HCT116 (cell line): Measurements from ENCODE around the gene DENR. TPM values are rescaled to one million over a fixed set of nuclear protein-coding genes. Genes with fewer than 3 reads are reported as not detected.
A peak's percentile ranks its signal among the peaks of the same experiment; 100 is the strongest.

Experiments used
- ATAC-seq: fragments of 200-7000 bp; cut with Tn5 transposase; 2 replicates; pipeline ENCODE4 v1.9.1; 2020; ENCODE audit warnings: mild to moderate bottlenecking, moderate library complexity
- BruUV-seq: library from RNA; stranded (reverse); fragments of 400-500 nt; replicated peaks from 2 replicates; lab custom pipeline; 2021; lab: Mats Ljungman, UMichigan
- CTCF ChIA-PET: fragments of 300-600 bp; sonication (Branson Sonifier 250); formaldehyde crosslinking; loops from one replicate; lab custom pipeline; 2021; ENCODE audit warnings: antibody characterized with exemption; lab: Charles Lee
- POLR2A ChIA-PET: fragments of 300-600, 350-600 bp; sonication (Branson Sonifier 250); formaldehyde crosslinking; loops from one replicate; lab custom pipeline; 2021; ENCODE audit warnings: antibody characterized with exemption; lab: Charles Lee
- RAD21 ChIA-PET, 2 experiments: fragments of 300-600 bp; sonication (Branson Sonifier 250); formaldehyde crosslinking; loops; one replicate each; lab custom pipeline; 2023; ENCODE audit warnings: low total read pairs in 2 of 2; ENCODE audit not compliant: uncharacterized antibody in 2 of 2, unreplicated experiment in 2 of 2, low non-redundant PET in 1 of 2; lab: Charles Lee
- DNase-seq: peaks from one replicate; pipeline ENCODE4 v3.0.0-alpha.2; 2010; ENCODE audit warnings: low read depth, low spot score
- H2AFZ ChIP-seq: fragments of 200-600 bp; shearing (Covaris generic), sonication (generic); 2 replicates; pipeline ENCODE4 v1.6.1; 2017; ENCODE audit warnings: low read depth, mixed run types, mixed read lengths, antibody characterized with exemption, low read length; ENCODE audit not compliant: poor library complexity, severe bottlenecking
- H3K27ac ChIP-seq: 2 replicates; pipeline ENCODE4 v1.5.1; 2012; ENCODE audit warnings: low read depth, low read length
- H3K27me3 ChIP-seq: fragments of 200-600 bp; sonication (generic); 2 replicates; pipeline ENCODE4 v1.6.1; 2016; ENCODE audit warnings: mixed run types, low read length, mixed read lengths; ENCODE audit not compliant: insufficient read depth
- H3K36me3 ChIP-seq, 2 experiments: fragments of 200-500 bp in 1 of 2; fragments of 200-600 bp in 1 of 2; sonication (Bioruptor generic) in 1 of 2; sonication (generic) in 1 of 2; 2 replicates each; pipeline versions ENCODE4 v1.5.1 to v1.6.1; 2014 to 2016; ENCODE audit warnings: low read length in 2 of 2, inconsistent platforms in 1 of 2, mixed read lengths in 1 of 2, mixed run types in 1 of 2; ENCODE audit not compliant: insufficient read depth in 2 of 2, control insufficient read depth in 1 of 2
- H3K4me1 ChIP-seq, 2 experiments: fragments of 200-600 bp in 1 of 2; sonication (generic) in 1 of 2; 2 replicates each; pipeline versions ENCODE4 v1.5.1 to v1.6.1; 2012 to 2017; ENCODE audit warnings: low read length in 2 of 2, inconsistent platforms in 1 of 2, mild to moderate bottlenecking in 1 of 2, mixed read lengths in 1 of 2, mixed run types in 1 of 2, moderate library complexity in 1 of 2; ENCODE audit not compliant: insufficient read depth in 2 of 2, control insufficient read depth in 1 of 2
- H3K4me2 ChIP-seq: fragments of 200-600 bp; sonication (generic); 2 replicates; pipeline ENCODE4 v1.6.1; 2017; ENCODE audit warnings: mixed run types, low read length, mixed read lengths
- H3K4me3 ChIP-seq, 2 experiments: fragments of 200-600 bp in 1 of 2; sonication (generic) in 1 of 2; replicated peaks in 1 of 2; 2 replicates each; pipeline ENCODE4 v1.5.1; 2011 to 2016; ENCODE audit warnings: low read length in 2 of 2, control low read depth in 1 of 2, low read depth in 1 of 2, mild to moderate bottlenecking in 1 of 2, mixed read lengths in 1 of 2, mixed run types in 1 of 2
- H3K79me2 ChIP-seq: fragments of 200-600 bp; sonication (generic); 2 replicates; pipeline ENCODE4 v1.6.1; 2017; ENCODE audit warnings: mild to moderate bottlenecking, mixed run types, low read length, moderate library complexity, mixed read lengths; ENCODE audit not compliant: insufficient read depth
- H3K9ac ChIP-seq: fragments of 200-600 bp; sonication (generic); 2 replicates; pipeline ENCODE4 v1.6.1; 2016; ENCODE audit warnings: low read length, mixed read lengths
- H3K9me2 ChIP-seq: fragments of 200-600 bp; sonication (generic), shearing (Covaris generic); 2 replicates; pipeline ENCODE4 v1.6.1; 2017; ENCODE audit warnings: mixed run types, mild to moderate bottlenecking, moderate library complexity; ENCODE audit not compliant: insufficient read depth
- H3K9me3 ChIP-seq, 2 experiments: fragments of 200-500 bp in 1 of 2; fragments of 200-600 bp in 1 of 2; sonication (Bioruptor generic) in 1 of 2; sonication (generic) in 1 of 2; 2 replicates each; pipeline ENCODE4 v1.6.1; 2014 to 2017; ENCODE audit warnings: low read length in 2 of 2, mixed read lengths in 2 of 2, inconsistent platforms in 1 of 2, low read depth in 1 of 2, mild to moderate bottlenecking in 1 of 2, mixed run types in 1 of 2, moderate library complexity in 1 of 2; ENCODE audit not compliant: control insufficient read depth in 1 of 2, insufficient read depth in 1 of 2
- H4K20me1 ChIP-seq: fragments of 200-600 bp; sonication (generic), shearing (Covaris generic); 2 replicates; pipeline ENCODE4 v1.6.1; 2017; ENCODE audit warnings: mixed run types, mild to moderate bottlenecking, moderate library complexity; ENCODE audit not compliant: insufficient read depth
- EGR1 ChIP-seq: IDR thresholded peaks from 2 replicates; pipeline ENCODE4 v1.6.1; 2012; ENCODE audit warnings: low read depth
- EZH2phosphoT487 ChIP-seq: fragments of 200-600 bp; IDR thresholded peaks from 2 replicates; pipeline ENCODE4 v1.6.1; 2018; ENCODE audit warnings: antibody characterized with exemption, borderline replicate concordance
- POLR2A ChIP-seq: IDR thresholded peaks from 2 replicates; pipeline ENCODE4 v1.7.0; 2011; ENCODE audit warnings: borderline replicate concordance; ENCODE audit not compliant: insufficient read depth, insufficient read length; ENCODE audit errors: extremely low read depth
- SP1 ChIP-seq: IDR thresholded peaks from 2 replicates; pipeline ENCODE4 v1.6.1; 2012; ENCODE audit warnings: low read depth
- SRF ChIP-seq: IDR thresholded peaks from 2 replicates; pipeline ENCODE4 v1.6.1; 2012; ENCODE audit warnings: low read depth
- TCF7L2 ChIP-seq: IDR thresholded peaks from 2 replicates; pipeline ENCODE4 v1.7.0; 2011; ENCODE audit warnings: borderline replicate concordance, inconsistent platforms; ENCODE audit not compliant: insufficient read depth, insufficient read length; ENCODE audit errors: extremely low read depth
- ZFX ChIP-seq: fragments of 450-650 bp; IDR thresholded peaks from 2 replicates; pipeline ENCODE4 v1.6.1; 2017
- ZNF274 ChIP-seq: fragments of 200-500 bp; sonication (Bioruptor generic); IDR thresholded peaks from 2 replicates; pipeline ENCODE4 v1.6.1; 2014; ENCODE audit warnings: mild to moderate bottlenecking, low read depth, low read length, inconsistent platforms
- intact Hi-C: fragments of 100-400 bp; cut with micrococcal nuclease; formaldehyde crosslinking; loops from 2 replicates; pipeline ENCODE4 v1.10.0; 2022
- total RNA-seq: library from RNA; stranded (reverse); gene quantifications from one replicate; pipeline ENCODE4 v1.2.1, GENCODE V29; 2021; ENCODE audit not compliant: unreplicated experiment
- TF ChIP-seq, protein P1 (sequence below), 3 experiments: fragments of 200-600 bp in 1 of 3; sonication (generic) in 1 of 3; IDR thresholded peaks in 2 of 3; conservative IDR thresholded peaks in 1 of 3; 2 replicates each; pipeline ENCODE4 v1.5.1; 2012 to 2017; ENCODE audit warnings: low read depth in 2 of 3, low read length in 2 of 3, antibody characterized with exemption in 1 of 3, borderline replicate concordance in 1 of 3, control low read depth in 1 of 3, mild to moderate bottlenecking in 1 of 3, mixed read lengths in 1 of 3, mixed run types in 1 of 3, moderate library complexity in 1 of 3; ENCODE audit not compliant: insufficient read depth in 1 of 3

DENR gene
- total RNA-seq, 1 experiment from 2014 or later = 59.1 TPM

DNA sequence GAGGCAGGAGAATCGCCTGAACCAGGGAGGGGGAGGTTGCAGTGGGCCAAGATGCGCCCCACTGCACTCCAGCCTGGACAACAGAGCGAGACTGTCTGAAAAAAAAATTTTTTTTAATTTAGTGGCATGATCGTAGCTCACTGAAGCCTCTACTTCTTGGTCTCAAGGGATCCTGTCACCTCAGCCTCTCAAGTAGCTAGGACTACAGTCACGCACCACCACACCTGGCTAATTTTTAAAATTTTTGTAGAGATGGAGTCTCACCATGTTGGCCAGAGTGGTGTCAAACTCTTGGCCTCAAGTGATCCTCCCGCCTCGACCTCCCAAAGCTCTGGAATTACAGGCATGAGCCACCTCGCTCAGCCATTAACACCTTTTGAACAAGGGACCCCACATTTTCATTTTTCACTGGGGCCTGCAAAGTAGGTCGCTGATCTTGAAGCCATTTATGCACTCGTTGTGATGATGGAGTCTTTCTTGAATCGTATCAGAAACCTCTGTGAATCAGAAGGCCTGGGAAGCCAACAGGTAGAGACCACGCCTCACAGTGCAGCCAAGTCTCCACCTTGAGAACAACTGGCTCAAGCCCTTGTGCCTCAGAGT, 27.9 kb upstream of the DENR start:
- Histone ChIP-seq H3K9me2 (no peaks in the 10 kb centered on the region), H4K20me1 (no peaks in the 10 kb centered on the region), H3K36me3 (no peaks in the 10 kb centered on the region), H3K27ac (no peak overlapping the region), H3K27me3 (no peaks in the 10 kb centered on the region), H3K79me2 (no peaks in the 10 kb centered on the region), H3K4me3 (no peak overlapping the region), H2AFZ (peak overlapping the region; percentile 77), H3K9ac (no peak overlapping the region), H3K4me2 (no peak overlapping the region), H3K4me1 (peaks cover 24 to 35% of the 10 kb centered on the region in 2 experiments), H3K9me3 (no peaks in the 10 kb centered on the region)
- ChIA-PET POLR2A (no interaction called here), RAD21 (no interaction called here), CTCF (no interaction called here)
- BruUV-seq = no TSS peak
- intact Hi-C loops = no loop called here
- TF ChIP-seq POLR2A (no peak), ZFX (no peak), ZNF274 (no peak)
- ATAC-seq (no peak), DNase-seq (no peak)

DNA sequence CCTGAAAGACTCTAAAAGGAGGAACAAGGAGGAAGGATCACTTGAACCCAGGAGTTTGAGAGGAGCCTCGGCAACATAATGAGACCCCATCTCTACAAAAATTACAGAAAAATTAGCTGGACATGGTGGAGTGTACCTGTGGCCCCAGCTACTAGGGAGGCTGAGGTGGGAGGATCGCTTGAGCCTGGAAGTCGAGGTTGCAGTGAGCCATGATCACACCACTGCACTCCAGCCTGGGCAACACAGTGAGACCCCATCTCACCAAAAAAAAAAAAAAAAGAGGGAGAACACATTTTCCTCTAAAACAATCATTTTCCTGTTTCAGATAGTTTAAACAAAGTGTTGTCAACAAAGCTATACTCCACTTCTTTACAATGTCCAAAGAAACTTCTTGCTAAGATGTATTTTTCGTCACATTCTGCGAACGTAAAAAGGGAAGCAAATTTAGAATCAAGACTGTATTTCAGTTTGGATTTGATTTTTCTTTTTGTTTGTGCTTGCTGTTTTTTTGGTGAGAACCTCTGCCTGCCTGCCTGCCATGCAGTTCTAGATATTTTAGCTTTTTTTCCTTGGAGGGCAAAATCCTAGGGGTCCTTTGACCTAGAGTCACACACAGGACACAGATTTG, 27.1 kb upstream of the DENR start:
- CTCF ChIA-PET = no interaction called here
- TF ChIP-seq EGR1 = no peak
- TF ChIP-seq, protein P1, sequence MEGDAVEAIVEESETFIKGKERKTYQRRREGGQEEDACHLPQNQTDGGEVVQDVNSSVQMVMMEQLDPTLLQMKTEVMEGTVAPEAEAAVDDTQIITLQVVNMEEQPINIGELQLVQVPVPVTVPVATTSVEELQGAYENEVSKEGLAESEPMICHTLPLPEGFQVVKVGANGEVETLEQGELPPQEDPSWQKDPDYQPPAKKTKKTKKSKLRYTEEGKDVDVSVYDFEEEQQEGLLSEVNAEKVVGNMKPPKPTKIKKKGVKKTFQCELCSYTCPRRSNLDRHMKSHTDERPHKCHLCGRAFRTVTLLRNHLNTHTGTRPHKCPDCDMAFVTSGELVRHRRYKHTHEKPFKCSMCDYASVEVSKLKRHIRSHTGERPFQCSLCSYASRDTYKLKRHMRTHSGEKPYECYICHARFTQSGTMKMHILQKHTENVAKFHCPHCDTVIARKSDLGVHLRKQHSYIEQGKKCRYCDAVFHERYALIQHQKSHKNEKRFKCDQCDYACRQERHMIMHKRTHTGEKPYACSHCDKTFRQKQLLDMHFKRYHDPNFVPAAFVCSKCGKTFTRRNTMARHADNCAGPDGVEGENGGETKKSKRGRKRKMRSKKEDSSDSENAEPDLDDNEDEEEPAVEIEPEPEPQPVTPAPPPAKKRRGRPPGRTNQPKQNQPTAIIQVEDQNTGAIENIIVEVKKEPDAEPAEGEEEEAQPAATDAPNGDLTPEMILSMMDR (IDR thresholded peaks at IDR 0.05 in 2 of 3, conservative IDR thresholded peaks at IDR 0.05 in 1 of 3; ENCODE audit: borderline replicate concordance in 1 of 3, insufficient read depth in 1 of 3, low read depth in 2 of 3, low read length in 2 of 3) = no peak
- no peak for TF ChIP-seq EZH2phosphoT487
- TF ChIP-seq TCF7L2 = no peak
- no peak for TF ChIP-seq SRF
- no peak for TF ChIP-seq SP1
- TF ChIP-seq POLR2A = no peak
- Histone ChIP-seq H3K4me2 (peak overlapping the region; percentile 80), H3K79me2 (no peaks in the 10 kb centered on the region), H4K20me1 (no peaks in the 10 kb centered on the region), H3K27ac (peak overlapping the region; percentile 65), H3K27me3 (no peaks in the 10 kb centered on the region), H3K9me2 (no peaks in the 10 kb centered on the region), H3K9ac (peak overlapping the region; percentile 44), H3K4me3 (peak overlapping the region in 1 of 2 experiments; percentile 44; a peak in 2 of 4 replicates), H3K36me3 (no peaks in the 10 kb centered on the region), H2AFZ (peak overlapping the region; percentile 94), H3K4me1 (peaks cover 19 to 29% of the 10 kb centered on the region in 2 experiments), H3K9me3 (no peaks in the 10 kb centered on the region)
- no TSS peak for BruUV-seq
- intact Hi-C loops = no loop called here
- RAD21 ChIA-PET = no interaction called here
- ATAC-seq (no peak; the same call in 1 of the 2 replicates), DNase-seq (no peak)
- POLR2A ChIA-PET = interaction anchor here (0.7 kb wide), 1 partner anchor 199 kb away, joined by 3 read pairs; the partner anchor contains the start of genes KNTC1 and RSRC2
